Activated naive CD8-positive, alpha-beta T cell treated with anti-CD3 and anti-CD28 coated beads for 36 hours (primary cell): Measurements from ENCODE around the gene MREG. TPM values are rescaled to one million over a fixed set of nuclear protein-coding genes. Genes with fewer than 3 reads are reported as not detected.

Source experiments
- DNase-seq: peaks from one replicate; pipeline ENCODE4 v3.0.0; 2021
- H3K27ac Mint-ChIP-seq: one replicate; pipeline ENCODE4 v1.8.0; 2022; ENCODE audit warnings: mild to moderate bottlenecking, moderate library complexity, mixed read lengths
- H3K27me3 Mint-ChIP-seq: one replicate; pipeline ENCODE4 v1.8.0; 2022; ENCODE audit warnings: mild to moderate bottlenecking, mixed read lengths
- H3K36me3 Mint-ChIP-seq: one replicate; pipeline ENCODE4 v1.8.0; 2021; ENCODE audit warnings: mild to moderate bottlenecking, mixed read lengths
- H3K4me1 Mint-ChIP-seq: one replicate; pipeline ENCODE4 v1.8.0; 2021; ENCODE audit warnings: mixed read lengths
- H3K4me3 Mint-ChIP-seq: one replicate; pipeline ENCODE4 v1.8.0; 2022; ENCODE audit warnings: mild to moderate bottlenecking, moderate library complexity, mixed read lengths
- H3K9me3 Mint-ChIP-seq: one replicate; pipeline ENCODE4 v1.8.0; 2022; ENCODE audit warnings: mixed read lengths
- total RNA-seq, 2 experiments: library from RNA; stranded (reverse); gene quantifications; one replicate each; pipeline ENCODE4 v1.2.3, GENCODE V29; 2021

Gene MREG
- total RNA-seq, 2 experiments from 2014 or later = 10.8 to 12.1 TPM

DNA sequence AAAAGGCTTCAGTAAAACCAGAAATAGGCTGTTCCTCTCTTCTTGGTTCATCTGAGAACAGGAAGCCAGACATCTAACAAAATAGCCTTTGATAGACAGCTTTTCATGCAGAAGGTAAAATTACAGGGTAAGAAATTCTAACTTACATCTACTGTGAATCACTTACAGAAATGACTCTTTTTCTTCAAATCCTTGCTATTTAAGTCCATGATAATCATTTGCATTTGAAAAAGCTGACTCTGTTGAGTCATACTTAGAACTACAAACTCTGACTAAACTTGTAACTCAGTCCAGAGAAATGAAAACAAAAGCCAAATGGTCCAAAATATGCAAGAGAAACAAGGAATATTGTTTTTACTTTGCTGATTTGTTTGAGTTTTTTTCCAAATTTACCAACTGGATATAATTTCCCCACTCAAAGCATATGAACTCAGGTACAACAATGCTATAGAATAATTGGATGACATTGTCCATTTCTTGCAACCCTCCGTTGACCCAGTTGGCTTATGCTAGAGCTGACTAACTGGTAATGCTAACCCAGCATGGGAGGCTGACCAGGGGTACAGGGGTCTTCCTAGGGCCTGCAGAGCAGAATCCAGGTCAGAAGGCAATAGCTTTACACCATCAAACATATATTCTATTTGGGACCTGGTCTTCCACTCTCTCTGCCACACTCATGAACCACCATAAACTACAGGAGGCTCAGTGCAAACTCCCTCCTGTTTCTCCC lies 18.8 kb upstream of the MREG start:
- H3K27me3 Mint-ChIP-seq = no peaks in the 10 kb centered on the region
- H3K36me3 Mint-ChIP-seq = peaks cover 11% of the 10 kb centered on the region
- H3K4me1 Mint-ChIP-seq = peaks cover 39% of the 10 kb centered on the region
- H3K27ac Mint-ChIP-seq = peak overlapping the region; percentile 89
- no peak for DNase-seq
- peak overlapping the region; percentile 52 for H3K4me3 Mint-ChIP-seq
- no peaks in the 10 kb centered on the region for H3K9me3 Mint-ChIP-seq

- peaks cover 39% of the 10 kb centered on the region for H3K4me1 Mint-ChIP-seq
- H3K36me3 Mint-ChIP-seq = peaks cover 11% of the 10 kb centered on the region
- no peak overlapping the region for H3K27ac Mint-ChIP-seq
- no peak for DNase-seq
- no peaks in the 10 kb centered on the region for H3K9me3 Mint-ChIP-seq
- H3K4me3 Mint-ChIP-seq = no peak overlapping the region
- no peaks in the 10 kb centered on the region for H3K27me3 Mint-ChIP-seq
These were observed 16.9 kb upstream of the MREG start for GRCh38 chr2:216030216-216030615.

DNA sequence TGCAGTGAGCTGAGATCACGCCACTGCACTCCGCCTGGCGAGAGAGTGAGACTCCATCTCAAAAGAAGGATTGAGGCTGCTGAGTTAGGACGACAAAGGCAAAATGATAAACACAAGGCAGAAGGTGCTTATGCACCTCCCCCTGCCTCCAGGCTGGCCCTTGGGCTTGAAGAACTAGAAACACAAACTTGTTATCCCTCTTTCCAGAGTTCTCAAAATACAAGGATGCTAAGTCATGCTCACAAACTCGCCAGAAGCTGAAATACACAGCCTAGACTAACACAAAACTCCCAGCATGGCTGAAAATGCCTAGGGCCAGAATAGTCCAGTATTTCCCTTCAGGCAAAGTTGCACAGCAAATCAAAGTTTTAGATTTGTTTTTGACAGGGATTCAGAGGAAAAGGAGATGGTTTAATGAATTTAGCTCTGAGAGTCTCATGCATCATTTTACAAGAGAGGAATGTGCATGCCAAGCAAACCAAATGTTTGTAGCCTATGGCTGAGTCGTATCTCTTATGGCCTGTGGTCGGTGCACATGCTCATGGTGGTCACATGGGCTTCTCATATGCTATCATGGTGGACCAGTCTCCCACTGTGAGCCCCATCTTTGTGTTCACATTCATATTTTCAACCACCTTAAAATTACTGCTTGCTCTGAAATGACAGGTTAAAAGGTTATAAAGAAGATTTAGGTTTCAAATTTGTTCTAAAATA lies 16.2 kb upstream of the MREG start:
- Mint-ChIP-seq H3K4me3 (no peak overlapping the region), H3K27me3 (no peaks in the 10 kb centered on the region), H3K27ac (no peak overlapping the region), H3K9me3 (no peaks in the 10 kb centered on the region), H3K36me3 (peaks cover 11% of the 10 kb centered on the region), H3K4me1 (peaks cover 38% of the 10 kb centered on the region)
- DNase-seq = peak; percentile 14

GRCh38 chr2:216024779-216025336 lies 11.5 kb upstream of the MREG start:
- DNase-seq = no peak
- peaks cover under 1% of the 10 kb centered on the region for H3K4me1 Mint-ChIP-seq
- no peak overlapping the region for H3K4me3 Mint-ChIP-seq
- no peaks in the 10 kb centered on the region for H3K27me3 Mint-ChIP-seq
- peaks cover 6% of the 10 kb centered on the region for H3K36me3 Mint-ChIP-seq
- no peak overlapping the region for H3K27ac Mint-ChIP-seq
- no peaks in the 10 kb centered on the region for H3K9me3 Mint-ChIP-seq

GRCh38 chr2:216023055-216023648 lies 9.8 kb upstream of the MREG start:
- Mint-ChIP-seq H3K9me3 (peaks cover 1% of the 10 kb centered on the region), H3K4me1 (no peaks in the 10 kb centered on the region), H3K4me3 (no peak overlapping the region), H3K27ac (no peak overlapping the region), H3K36me3 (peaks cover 5% of the 10 kb centered on the region), H3K27me3 (no peaks in the 10 kb centered on the region)
- peak; percentile 22 for DNase-seq

GRCh38 chr2:216021768-216022565 lies 8.6 kb upstream of the MREG start:
- Mint-ChIP-seq H3K27ac (no peak overlapping the region), H3K9me3 (peaks cover 2% of the 10 kb centered on the region), H3K27me3 (no peaks in the 10 kb centered on the region), H3K36me3 (peaks cover 5% of the 10 kb centered on the region), H3K4me1 (peaks cover 8% of the 10 kb centered on the region), H3K4me3 (no peak overlapping the region)
- DNase-seq = no peak

DNA sequence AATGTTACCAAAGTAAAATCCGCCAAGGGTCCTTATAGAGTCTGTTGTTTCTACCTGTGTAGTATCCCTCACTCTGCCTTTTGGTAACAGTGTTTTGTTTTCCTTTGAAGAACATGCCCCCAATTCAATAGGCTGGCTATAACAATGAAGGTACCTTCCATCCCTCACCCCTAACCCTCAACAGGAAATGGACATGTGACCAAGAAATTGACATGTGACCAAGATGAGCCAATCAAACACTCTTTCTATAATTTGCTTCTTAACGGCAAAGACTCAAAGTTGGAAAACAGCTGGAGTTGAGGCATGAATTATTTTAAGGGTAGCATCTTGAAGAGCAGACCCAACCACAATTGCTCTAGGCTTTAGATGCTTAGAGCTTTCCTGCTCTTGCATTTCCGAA lies 5.4 kb upstream of the MREG start:
- Mint-ChIP-seq H3K27me3 (no peaks in the 10 kb centered on the region), H3K9me3 (peaks cover 2% of the 10 kb centered on the region), H3K4me1 (peaks cover 32% of the 10 kb centered on the region), H3K4me3 (no peak overlapping the region), H3K27ac (no peak overlapping the region), H3K36me3 (peaks cover 10% of the 10 kb centered on the region)
- no peak for DNase-seq

DNA sequence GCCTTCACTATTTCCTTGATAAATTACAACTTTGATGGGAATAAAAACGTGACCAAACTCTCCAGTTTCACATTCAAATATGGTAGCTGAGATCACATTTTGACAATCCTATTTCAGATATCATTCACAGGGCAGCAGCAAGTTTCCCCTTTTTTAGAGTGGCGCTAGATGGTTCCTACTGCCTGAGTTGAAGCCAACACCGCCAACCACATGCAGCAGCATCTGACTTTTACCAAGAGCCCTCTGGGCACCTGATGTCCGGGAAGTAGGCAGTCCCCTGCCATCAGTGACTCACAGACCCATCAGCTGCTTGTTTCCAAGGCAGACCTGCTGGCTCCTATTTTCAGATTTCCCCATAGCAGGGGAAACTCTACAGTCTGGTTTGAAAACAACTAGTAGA lies 4.0 kb upstream of the MREG start:
- DNase-seq = peak; percentile 42
- no peak overlapping the region for H3K4me3 Mint-ChIP-seq
- peaks cover 10% of the 10 kb centered on the region for H3K36me3 Mint-ChIP-seq
- H3K4me1 Mint-ChIP-seq = peaks cover 41% of the 10 kb centered on the region
- peaks cover 2% of the 10 kb centered on the region for H3K9me3 Mint-ChIP-seq
- no peaks in the 10 kb centered on the region for H3K27me3 Mint-ChIP-seq
- peak overlapping the region; percentile 66 for H3K27ac Mint-ChIP-seq

GRCh38 chr2:216016581-216016980 lies 3.2 kb upstream of the MREG start:
- Mint-ChIP-seq H3K4me3 (peak overlapping the region; percentile 37), H3K27ac (peak overlapping the region; percentile 87), H3K9me3 (peaks cover 2% of the 10 kb centered on the region), H3K36me3 (peaks cover 10% of the 10 kb centered on the region), H3K4me1 (peaks cover 46% of the 10 kb centered on the region), H3K27me3 (no peaks in the 10 kb centered on the region)
- no peak for DNase-seq

DNA sequence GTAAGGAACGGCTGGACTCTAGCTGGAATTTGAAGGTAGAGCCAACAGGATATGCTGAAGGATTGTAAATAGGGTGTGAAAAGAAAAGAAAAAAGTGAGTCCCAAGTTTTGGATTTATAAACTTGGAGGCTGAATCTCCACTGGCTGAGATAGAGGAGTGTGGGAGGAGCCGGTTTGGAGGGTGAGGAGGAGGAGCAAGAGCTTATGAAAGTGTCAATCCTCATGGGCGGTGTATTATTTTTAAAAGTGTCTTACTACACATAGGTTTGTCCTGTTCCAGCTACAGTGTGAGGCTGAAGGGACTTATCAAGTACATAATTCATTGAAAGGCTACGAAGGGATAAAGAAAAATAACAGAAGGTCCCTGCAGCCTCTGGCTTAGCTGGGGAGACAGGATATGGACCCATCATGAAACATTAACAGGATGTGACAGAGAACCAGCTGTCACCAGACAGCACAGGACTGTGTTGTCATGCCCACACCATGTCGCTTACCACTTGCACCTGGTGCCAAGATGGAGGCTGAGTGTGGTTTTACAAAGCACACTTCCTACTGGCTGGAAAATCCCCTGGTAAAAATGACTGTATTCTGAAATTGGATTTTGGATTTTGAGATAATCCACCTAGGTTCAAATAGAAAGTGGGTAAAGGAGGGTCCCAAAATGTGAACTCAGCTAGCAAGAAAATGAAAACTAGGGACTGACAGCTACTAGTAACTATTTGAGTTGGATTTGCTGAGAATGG lies 2.5 kb upstream of the MREG start:
- no peaks in the 10 kb centered on the region for H3K27me3 Mint-ChIP-seq
- H3K9me3 Mint-ChIP-seq = peaks cover 2% of the 10 kb centered on the region
- H3K4me3 Mint-ChIP-seq = peak overlapping the region; percentile 37
- peaks cover 49% of the 10 kb centered on the region for H3K4me1 Mint-ChIP-seq
- DNase-seq = peak; percentile 63
- H3K27ac Mint-ChIP-seq = peak overlapping the region; percentile 87
- peaks cover 10% of the 10 kb centered on the region for H3K36me3 Mint-ChIP-seq

GRCh38 chr2:216014986-216015385 lies 1.6 kb upstream of the MREG start:
- Mint-ChIP-seq H3K27me3 (no peaks in the 10 kb centered on the region), H3K4me3 (no peak overlapping the region), H3K27ac (peak overlapping the region; percentile 87), H3K9me3 (peaks cover 2% of the 10 kb centered on the region), H3K4me1 (peaks cover 49% of the 10 kb centered on the region), H3K36me3 (peaks cover 10% of the 10 kb centered on the region)
- no peak for DNase-seq

- Mint-ChIP-seq H3K4me3 (peak overlapping the region; percentile 12), H3K9me3 (peaks cover 2% of the 10 kb centered on the region), H3K27me3 (no peaks in the 10 kb centered on the region), H3K27ac (peak overlapping the region; percentile 12), H3K36me3 (peaks cover 12% of the 10 kb centered on the region), H3K4me1 (peaks cover 49% of the 10 kb centered on the region)
- no peak for DNase-seq
These were observed 655 bp upstream of the MREG start for GRCh38 chr2:216014006-216014405.

GRCh38 chr2:216012830-216013079 lies 596 bp downstream of the MREG start:
- no peak for DNase-seq
- H3K36me3 Mint-ChIP-seq = peaks cover 8% of the 10 kb centered on the region
- no peaks in the 10 kb centered on the region for H3K27me3 Mint-ChIP-seq
- H3K4me1 Mint-ChIP-seq = peaks cover 49% of the 10 kb centered on the region
- H3K4me3 Mint-ChIP-seq = peak overlapping the region; percentile 90
- H3K9me3 Mint-ChIP-seq = no peaks in the 10 kb centered on the region
- H3K27ac Mint-ChIP-seq = peak overlapping the region; percentile 67

GRCh38 chr2:216012133-216012829 lies 1.1 kb downstream of the MREG start:
- Mint-ChIP-seq H3K4me1 (peaks cover 44% of the 10 kb centered on the region), H3K4me3 (peak overlapping the region; percentile 90), H3K27ac (peak overlapping the region; percentile 67), H3K36me3 (peaks cover 8% of the 10 kb centered on the region), H3K27me3 (no peaks in the 10 kb centered on the region), H3K9me3 (no peaks in the 10 kb centered on the region)
- no peak for DNase-seq
